Omental fat pad (tissue), 4 donors: ENCODE data around the gene EFCAB9. TPM values are rescaled to one million over a fixed set of nuclear protein-coding genes. Genes with fewer than 3 reads are reported as not detected.

Source experiments
- ATAC-seq: fragments of 150-250 bp; one replicate; pipeline ENCODE4 v1.9.1; 2016; ENCODE audit warnings: mild to moderate bottlenecking, moderate library complexity; ENCODE audit not compliant: low FRiP score
- DNase-seq: peaks from one replicate; pipeline ENCODE4 v3.0.0-alpha.2; 2019; ENCODE audit warnings: low spot score
- CTCF ChIP-seq, 3 donors: fragments of 450-650 bp; IDR thresholded peaks; one replicate each; pipeline ENCODE4 v1.5.1; 2016 to 2017; ENCODE audit warnings: antibody characterized with exemption in 3 of 3, mild to moderate bottlenecking in 3 of 3, moderate library complexity in 2 of 3
- total RNA-seq, 4 donors: library from RNA; depleted of rRNA; stranded (reverse); fragments of >200 nt; gene quantifications; one replicate each; pipeline ENCODE4 v1.1.0, GENCODE V29; 2016

Gene EFCAB9
- total RNA-seq, 4 donors from 2014 or later = not detected

GRCh38 chr5:172224996-172225395, 31.0 kb downstream of the EFCAB9 start:
- no peak for DNase-seq
- ATAC-seq = no peak
- TF ChIP-seq CTCF (IDR thresholded peaks at IDR 0.05) = no peak

- ATAC-seq (no peak), DNase-seq (no peak)
- no peak for TF ChIP-seq CTCF (IDR thresholded peaks at IDR 0.05)
These were observed 35.9 kb downstream of the EFCAB9 start for GRCh38 chr5:172229904-172230303.

- no peak for DNase-seq
- TF ChIP-seq CTCF (IDR thresholded peaks at IDR 0.05) = no peak
- no peak for ATAC-seq
These were observed 40.1 kb downstream of the EFCAB9 start for GRCh38 chr5:172234031-172234430.

- DNase-seq = no peak
- ATAC-seq = no peak
- TF ChIP-seq CTCF (IDR thresholded peaks at IDR 0.05) = no peak
These were observed 41.3 kb downstream of the EFCAB9 start for GRCh38 chr5:172235132-172235780.

GRCh38 chr5:172235827-172236736, 42.1 kb downstream of the EFCAB9 start:
- TF ChIP-seq CTCF (IDR thresholded peaks at IDR 0.05) = no peak
- ATAC-seq (no peak), DNase-seq (no peak)

- ATAC-seq (no peak), DNase-seq (no peak)
- TF ChIP-seq CTCF (IDR thresholded peaks at IDR 0.05) = no peak
These were observed 44.4 kb downstream of the EFCAB9 start for GRCh38 chr5:172238334-172238733.
